Liver (tissue), 9 donors: ENCODE data around the gene ADM2. TPM values are rescaled to one million over a fixed set of nuclear protein-coding genes. Genes with fewer than 3 reads are reported as not detected.

ENCODE experiments used
- DNase-seq: peaks from one replicate; pipeline ENCODE4 v3.0.0-alpha.2; 2017; ENCODE audit warnings: low spot score
- H3K27ac ChIP-seq, 2 donors: one replicate each; pipeline ENCODE4 v1.7.0; 2013; ENCODE audit warnings: inconsistent platforms in 2 of 2, low read length in 2 of 2, control low read depth in 1 of 2, low read depth in 1 of 2, mild to moderate bottlenecking in 1 of 2
- H3K27me3 ChIP-seq, 4 donors: one replicate each; pipeline versions ENCODE4 v1.6.1 to v1.7.0; 2013; ENCODE audit warnings: low read length in 3 of 4, inconsistent platforms in 1 of 4, mild to moderate bottlenecking in 1 of 4, moderate library complexity in 1 of 4; ENCODE audit not compliant: control insufficient read depth in 4 of 4, insufficient read depth in 4 of 4
- H3K36me3 ChIP-seq, 4 donors: one replicate each; pipeline versions ENCODE4 v1.6.1 to v1.7.0; 2013; ENCODE audit warnings: low read length in 3 of 4, mild to moderate bottlenecking in 3 of 4, low read depth in 1 of 4, moderate library complexity in 1 of 4; ENCODE audit not compliant: control insufficient read depth in 4 of 4, insufficient read depth in 3 of 4
- H3K4me1 ChIP-seq, 4 donors: one replicate each; pipeline versions ENCODE4 v1.6.1 to v1.7.0; 2013; ENCODE audit warnings: low read length in 3 of 4, mild to moderate bottlenecking in 3 of 4, moderate library complexity in 1 of 4; ENCODE audit not compliant: control insufficient read depth in 4 of 4, insufficient read depth in 4 of 4
- H3K4me3 ChIP-seq, 3 donors: one replicate each; pipeline versions ENCODE4 v1.6.1 to v1.7.0; 2013; ENCODE audit warnings: low read length in 3 of 3, control low read depth in 1 of 3, low read depth in 1 of 3, mild to moderate bottlenecking in 1 of 3
- H3K9ac ChIP-seq, 2 donors: one replicate each; pipeline ENCODE4 v1.7.0; 2013; ENCODE audit warnings: low read length in 2 of 2, mild to moderate bottlenecking in 2 of 2, moderate library complexity in 2 of 2, control low read depth in 1 of 2, low read depth in 1 of 2
- H3K9me3 ChIP-seq, 4 donors: one replicate each; pipeline versions ENCODE4 v1.6.1 to v1.7.0; 2013; ENCODE audit warnings: low read length in 3 of 4; ENCODE audit not compliant: control insufficient read depth in 4 of 4
- CTCF ChIP-seq: fragments of 150-350 bp; IDR thresholded peaks from 2 replicates; pipeline ENCODE4 v1.5.1; 2017; ENCODE audit warnings: improper control_type of control experiment, low read depth, low read length; ENCODE audit not compliant: missing input control
- GABPA ChIP-seq, 2 donors: IDR thresholded peaks in 1 of 2; conservative IDR thresholded peaks in 1 of 2; 2 replicates each; pipeline ENCODE4 v1.6.1; 2016; ENCODE audit warnings: antibody characterized with exemption in 2 of 2, mild to moderate bottlenecking in 1 of 2, moderate library complexity in 1 of 2
- HNF4G ChIP-seq: IDR thresholded peaks from 2 replicates; pipeline ENCODE4 v1.6.1; 2016; ENCODE audit warnings: antibody characterized with exemption
- MAX ChIP-seq: IDR thresholded peaks from 2 replicates; pipeline ENCODE4 v1.6.1; 2016; ENCODE audit warnings: antibody characterized with exemption
- NR2F2 ChIP-seq: IDR thresholded peaks from 2 replicates; pipeline ENCODE4 v1.6.1; 2016; ENCODE audit warnings: antibody characterized with exemption
- RAD21 ChIP-seq, 2 donors: IDR thresholded peaks; 2 replicates each; pipeline ENCODE4 v1.6.1; 2016; ENCODE audit warnings: antibody characterized with exemption in 2 of 2, mild to moderate bottlenecking in 2 of 2
- REST ChIP-seq: IDR thresholded peaks from 2 replicates; pipeline ENCODE4 v1.6.1; 2016; ENCODE audit warnings: antibody characterized with exemption, mild to moderate bottlenecking
- RXRA ChIP-seq, 2 donors: IDR thresholded peaks; 2 replicates each; pipeline ENCODE4 v1.6.1; 2017 to 2018; ENCODE audit warnings: antibody characterized with exemption in 2 of 2, mild to moderate bottlenecking in 1 of 2
- YY1 ChIP-seq: IDR thresholded peaks from 2 replicates; pipeline ENCODE4 v1.6.1; 2016; ENCODE audit warnings: antibody characterized with exemption, mild to moderate bottlenecking
- WGBS: extraction: QIAGEN DNeasy Blood & Tissue Kit; methylation state at CpG from one replicate; pipeline ENCODE4 v1.1.7; 2013; 5-methylcytosine and 5-hydroxymethylcytosine counted together
- polyA plus RNA-seq, 2 donors: library from polyadenylated mRNA; stranded (reverse) in 1 of 2; unstranded in 1 of 2; fragments of 200-250 nt in 1 of 2; fragments of >200 nt in 1 of 2; fragmentation: Nextera tagmentation in 1 of 2; extraction: Ambion mirVana in 1 of 2; gene quantifications; one replicate each; pipeline versions ENCODE4 v1.2.1 to v1.2.3, GENCODE V29; 2013 to 2015
- total RNA-seq, 2 donors: library from RNA; depleted of rRNA; stranded (reverse); fragments of >200 nt; gene quantifications; one replicate each; pipeline ENCODE4 v1.2.3, GENCODE V29; 2014
- donor health status: healthy.
- donor health status: healthy.
- donor health status: healthy.
- donor health status: healthy.
- donor health status: healthy.

ADM2 gene
- total and polyA plus RNA-seq, 4 donors: 0.79 to 2.8 (median 1.3) TPM

- no peak for DNase-seq
- H3K4me1 ChIP-seq: no peaks in the 10 kb centered on the region
- no peaks in the 10 kb centered on the region for H3K9me3 ChIP-seq
- peaks cover 0 to 21% (median 12%) of the 10 kb centered on the region in 4 donors for H3K36me3 ChIP-seq
- TF ChIP-seq HNF4G: no peak
- no peak for TF ChIP-seq YY1
- TF ChIP-seq RAD21 (IDR thresholded peaks at IDR 0.05): no peak
- TF ChIP-seq REST: no peak
- TF ChIP-seq NR2F2: no peak
- no peak for TF ChIP-seq MAX
- no peak for TF ChIP-seq CTCF
- TF ChIP-seq RXRA (IDR thresholded peaks at IDR 0.05): no peak
- TF ChIP-seq GABPA (IDR thresholded peaks at IDR 0.05 in 1 of 2, conservative IDR thresholded peaks at IDR 0.05 in 1 of 2): no peak
- no peak overlapping the region for H3K4me3 ChIP-seq
- H3K27ac ChIP-seq: no peak overlapping the region
- no peak overlapping the region for H3K9ac ChIP-seq
- H3K27me3 ChIP-seq: no peaks in the 10 kb centered on the region
- WGBS: 72% methylated on average over 54 of the region's 54 CpGs
Measured at GRCh38 chr22:50446708-50447575, 34.4 kb upstream of the ADM2 start.

GRCh38 chr22:50447576-50448551, 33.5 kb upstream of the ADM2 start:
- no peaks in the 10 kb centered on the region for H3K27me3 ChIP-seq
- H3K9me3 ChIP-seq: no peaks in the 10 kb centered on the region
- no peak for TF ChIP-seq RAD21 (IDR thresholded peaks at IDR 0.05)
- no peak overlapping the region for H3K4me3 ChIP-seq
- H3K9ac ChIP-seq: no peak overlapping the region
- peaks cover 0 to 20% (median 12%) of the 10 kb centered on the region in 4 donors for H3K36me3 ChIP-seq
- DNase-seq: no peak
- no peaks in the 10 kb centered on the region for H3K4me1 ChIP-seq
- 91% methylated on average over 27 of the region's 27 CpGs for WGBS
- H3K27ac ChIP-seq: no peak overlapping the region
